Esophagus squamous epithelium (tissue), 5 donors: ENCODE data around the gene WNT7B. TPM values are rescaled to one million over a fixed set of nuclear protein-coding genes. Genes with fewer than 3 reads are reported as not detected.

Source experiments
- DNase-seq: peaks from one replicate; lab custom pipeline; 2025; lab: John Stamatoyannopoulos, UW
- H3K27ac ChIP-seq, 4 donors: fragments of 200-600 bp; sonication (generic); one replicate each; pipeline ENCODE4 v1.5.1; 2016 to 2019; ENCODE audit warnings: mild to moderate bottlenecking in 1 of 4
- H3K27me3 ChIP-seq, 4 donors: fragments of 200-600 bp; sonication (generic); 1 replicate in 3 of 4; 2 replicates in 1 of 4; pipeline versions ENCODE4 v1.5.1 to v1.6.0; 2017 to 2021; ENCODE audit warnings: antibody characterized with exemption in 1 of 4
- H3K36me3 ChIP-seq, 3 donors: fragments of 200-600 bp; sonication (generic); one replicate each; pipeline ENCODE4 v1.5.1; 2016 to 2019
- H3K4me1 ChIP-seq, 3 donors: fragments of 200-600 bp; sonication (generic); one replicate each; pipeline ENCODE4 v1.5.1; 2017 to 2019
- H3K4me3 ChIP-seq, 4 donors: fragments of 200-600 bp; sonication (generic); 1 replicate in 3 of 4; 2 replicates in 1 of 4; pipeline ENCODE4 v1.5.1; 2016 to 2019; ENCODE audit warnings: mild to moderate bottlenecking in 2 of 4, moderate library complexity in 1 of 4
- H3K9me3 ChIP-seq, 3 donors: fragments of 200-600 bp; sonication (generic); one replicate each; pipeline ENCODE4 v1.5.1; 2016 to 2019
- CTCF ChIP-seq, 6 experiments: fragments of 450-650 bp in 4 of 6; fragments of 200-600 bp in 2 of 6; sonication (generic) in 2 of 6; IDR thresholded peaks; one replicate each; pipeline ENCODE4 v1.5.1; 2016 to 2019; ENCODE audit warnings: antibody characterized with exemption in 6 of 6, mild to moderate bottlenecking in 4 of 6, moderate library complexity in 4 of 6
- POLR2A ChIP-seq, 4 donors: fragments of 450-650 bp; IDR thresholded peaks; one replicate each; pipeline ENCODE4 v1.6.1; 2017; ENCODE audit warnings: antibody characterized with exemption in 4 of 4, mild to moderate bottlenecking in 4 of 4, moderate library complexity in 3 of 4
- WGBS, 2 donors: methylation state at CpG; one replicate each; pipeline ENCODE4 v1.1.5; 2018; 5-methylcytosine and 5-hydroxymethylcytosine counted together
- intact Hi-C: fragments of 100-400 bp; cut with DNase I; formaldehyde crosslinking; loops from one replicate; pipeline ENCODE4 v1.15.0; 2022
- total RNA-seq, 4 donors: library from RNA; depleted of rRNA; stranded (reverse); fragments of >200 nt; gene quantifications; one replicate each; pipeline ENCODE4 v1.1.0, GENCODE V29; 2016
- donor health status: DM: yes; HTN: yes; CAD: no.

The WNT7B gene
- total RNA-seq, 4 donors from 2014 or later = 10.6 to 27.0 (median 16.1) TPM

GRCh38 chr22:45996241-45997076 lies 19.5 kb upstream of the WNT7B start:
- WGBS, 2 donors = 70 to 86% methylated on average over 2 to 6 of the region's 29 CpGs
- no peaks in the 10 kb centered on the region for H3K36me3 ChIP-seq
- TF ChIP-seq CTCF (IDR thresholded peaks at IDR 0.05) = no peak
- peak in 1 of 4 donors; percentile 16 for TF ChIP-seq POLR2A (IDR thresholded peaks at IDR 0.05)
- H3K27ac ChIP-seq = peak overlapping the region; percentile 61 to 85 (median 80)
- peaks cover 32 to 66% (median 49%) of the 10 kb centered on the region in 3 donors for H3K4me1 ChIP-seq
- DNase-seq = no peak
- no peak overlapping the region for H3K4me3 ChIP-seq
- no peaks in the 10 kb centered on the region for H3K27me3 ChIP-seq
- intact Hi-C loops = loop anchor here (5.0 kb wide), 1 partner anchor 121 kb away; no protein-coding TSS in a partner anchor
- no peaks in the 10 kb centered on the region for H3K9me3 ChIP-seq

- WGBS, 2 donors = 86 to 100% methylated on average over 4 to 7 of the region's 27 CpGs
- H3K4me1 ChIP-seq = peaks cover 32 to 57% (median 42%) of the 10 kb centered on the region in 3 donors
Observed at GRCh38 chr22:45995405-45996101, 18.6 kb upstream of the WNT7B start.

GRCh38 chr22:45994491-45995404 lies 17.8 kb upstream of the WNT7B start:
- Histone ChIP-seq H3K36me3 (no peaks in the 10 kb centered on the region), H3K4me1 (peaks cover 32 to 54% (median 42%) of the 10 kb centered on the region in 3 donors), H3K9me3 (no peaks in the 10 kb centered on the region), H3K27me3 (no peaks in the 10 kb centered on the region), H3K27ac (no peak overlapping the region), H3K4me3 (no peak overlapping the region)
- TF ChIP-seq POLR2A (IDR thresholded peaks at IDR 0.05) (no peak), CTCF (IDR thresholded peaks at IDR 0.05) (peak; percentile 90 to 98 (median 96))
- WGBS, 2 donors = 60% methylated on average over 7 of the region's 27 CpGs; no CpG with 5 or more reads in 1 of the 2 donors
- DNase-seq = no peak
- intact Hi-C loops = loop anchor here (5.0 kb wide), 2 partner anchors 123 to 318 kb away; no protein-coding TSS in a partner anchor

More at GRCh38 chr22:45995405-45996101, 18.6 kb upstream of the WNT7B start:
- intact Hi-C loops = loop anchor here (5.0 kb wide), 1 partner anchor 122 kb away; no protein-coding TSS in a partner anchor
- H3K4me3 ChIP-seq = no peak overlapping the region
- no peak for TF ChIP-seq CTCF (IDR thresholded peaks at IDR 0.05)
- TF ChIP-seq POLR2A (IDR thresholded peaks at IDR 0.05) = no peak
- no peak for DNase-seq
- H3K36me3 ChIP-seq = no peaks in the 10 kb centered on the region
- H3K27ac ChIP-seq = peak overlapping the region; percentile 61 to 85 (median 80)
- no peaks in the 10 kb centered on the region for H3K27me3 ChIP-seq
- no peaks in the 10 kb centered on the region for H3K9me3 ChIP-seq

- no peak for DNase-seq
Observed at GRCh38 chr22:45993841-45994240, 16.9 kb upstream of the WNT7B start.

More at GRCh38 chr22:45993841-45994240, 16.9 kb upstream of the WNT7B start:
- Histone ChIP-seq H3K4me3 (no peak overlapping the region), H3K27ac (no peak overlapping the region), H3K4me1 (peaks cover 32 to 46% (median 42%) of the 10 kb centered on the region in 3 donors), H3K36me3 (no peaks in the 10 kb centered on the region), H3K9me3 (no peaks in the 10 kb centered on the region), H3K27me3 (no peaks in the 10 kb centered on the region)
- intact Hi-C loops = loop anchor here (5.0 kb wide), 1 partner anchor 318 kb away; no protein-coding TSS in a partner anchor
- WGBS, 2 donors = 59% methylated on average over 2 of the region's 2 CpGs
- no peak for TF ChIP-seq CTCF (IDR thresholded peaks at IDR 0.05)
- TF ChIP-seq POLR2A (IDR thresholded peaks at IDR 0.05) = no peak
